ENCODE data around the gene GRK4. TPM values are rescaled to one million over a fixed set of nuclear protein-coding genes. Genes with fewer than 3 reads are reported as not detected.
A peak's percentile ranks its signal among the peaks of the same experiment; 100 is the strongest.

GRK4 gene
- total and polyA plus RNA-seq, 2 donors (not counting 1 experiment from before 2014, with no cell fraction given): 0.73 to 2.3 TPM

GRCh38 chr4:3079694-3080123 lies 116.3 kb downstream of the GRK4 start:
- Mint-ChIP-seq H3K9me3 (ENCODE audit: insufficient read depth) (no peaks in the 10 kb centered on the region), H3K27ac (peak overlapping the region; percentile 92), H3K4me3 (peak overlapping the region; percentile 74), H3K27me3 (no peaks in the 10 kb centered on the region), H3K4me1 (peaks cover 65% of the 10 kb centered on the region)
- peaks cover 62% of the 10 kb centered on the region for H4K20me1 ChIP-seq (ENCODE audit: control insufficient read depth, insufficient read depth, low read length, poor library complexity, severe bottlenecking)
- peaks cover 86% of the 10 kb centered on the region for H3K79me2 ChIP-seq (ENCODE audit: control insufficient read depth, insufficient read depth, low read length)
- H3K4me2 ChIP-seq (replicated peaks; ENCODE audit: low read depth, low read length, poor library complexity, severe bottlenecking): peak overlapping the region; percentile 31
- peaks cover 0 to 1% of the 10 kb centered on the region in 2 experiments for H3K36me3 ChIP-seq (replicated peaks in 1 of 2; ENCODE audit: control extremely low read depth in 1 of 2, control insufficient read depth in 1 of 2, extremely low read depth in 1 of 2, insufficient read depth in 2 of 2, low read length in 1 of 2)
- H3K27ac ChIP-seq (ENCODE audit: low read length in 2 of 2): peak overlapping the region; percentile 1 to 71
- no peak for TF ChIP-seq EZH2 (IDR thresholded peaks at IDR 0.05; ENCODE audit: borderline replicate concordance, insufficient read depth, low read depth, low read length, poor library complexity, severe bottlenecking)
- TF ChIP-seq, protein P1, sequence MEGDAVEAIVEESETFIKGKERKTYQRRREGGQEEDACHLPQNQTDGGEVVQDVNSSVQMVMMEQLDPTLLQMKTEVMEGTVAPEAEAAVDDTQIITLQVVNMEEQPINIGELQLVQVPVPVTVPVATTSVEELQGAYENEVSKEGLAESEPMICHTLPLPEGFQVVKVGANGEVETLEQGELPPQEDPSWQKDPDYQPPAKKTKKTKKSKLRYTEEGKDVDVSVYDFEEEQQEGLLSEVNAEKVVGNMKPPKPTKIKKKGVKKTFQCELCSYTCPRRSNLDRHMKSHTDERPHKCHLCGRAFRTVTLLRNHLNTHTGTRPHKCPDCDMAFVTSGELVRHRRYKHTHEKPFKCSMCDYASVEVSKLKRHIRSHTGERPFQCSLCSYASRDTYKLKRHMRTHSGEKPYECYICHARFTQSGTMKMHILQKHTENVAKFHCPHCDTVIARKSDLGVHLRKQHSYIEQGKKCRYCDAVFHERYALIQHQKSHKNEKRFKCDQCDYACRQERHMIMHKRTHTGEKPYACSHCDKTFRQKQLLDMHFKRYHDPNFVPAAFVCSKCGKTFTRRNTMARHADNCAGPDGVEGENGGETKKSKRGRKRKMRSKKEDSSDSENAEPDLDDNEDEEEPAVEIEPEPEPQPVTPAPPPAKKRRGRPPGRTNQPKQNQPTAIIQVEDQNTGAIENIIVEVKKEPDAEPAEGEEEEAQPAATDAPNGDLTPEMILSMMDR (IDR thresholded peaks at IDR 0.05): no peak
- intact Hi-C loops (cut with micrococcal nuclease): loop anchor here (2.0 to 10.0 kb wide), 2 partner anchors 27 to 1495 kb away; no protein-coding TSS in a partner anchor
- ChIA-PET POLR2A (no interaction called here), CTCF (interaction anchor here (0.7 to 0.8 kb wide), 2 partner anchors 42 to 292 kb away, joined by 3 read pairs; no protein-coding TSS in a partner anchor)
- no peaks in the 10 kb centered on the region for H3K9me3 ChIP-seq (ENCODE audit: control extremely low read depth in 1 of 3, control insufficient read depth in 2 of 3, insufficient read depth in 1 of 3, low read length in 2 of 3)
- no peaks in the 10 kb centered on the region for H3K27me3 ChIP-seq (replicated peaks in 1 of 4; ENCODE audit: control extremely low read depth in 1 of 4, control insufficient read depth in 3 of 4, insufficient read depth in 4 of 4, low read length in 3 of 4)
- peak; percentile 74 for DNase-seq
- H3K4me1 ChIP-seq (ENCODE audit: control insufficient read depth in 2 of 2, insufficient read depth in 2 of 2, low read length in 2 of 2): peaks cover 52 to 55% of the 10 kb centered on the region in 2 donors
- 9% methylated on average over 6 of the region's 6 CpGs for WGBS (ENCODE audit: insufficient coverage)
- ATAC-seq (ENCODE audit: low read depth): peak; percentile 53
- no peak overlapping the region for H2AFZ ChIP-seq (ENCODE audit: insufficient read depth, low read depth, low read length, poor library complexity, severe bottlenecking)
- H3K4me3 ChIP-seq (ENCODE audit: control extremely low read depth in 1 of 5, extremely low read depth in 1 of 5, insufficient read depth in 1 of 5, low read depth in 2 of 5, low read length in 4 of 5): no peak overlapping the region
- no peak overlapping the region for H3K9ac ChIP-seq (ENCODE audit: low read length)

DNA sequence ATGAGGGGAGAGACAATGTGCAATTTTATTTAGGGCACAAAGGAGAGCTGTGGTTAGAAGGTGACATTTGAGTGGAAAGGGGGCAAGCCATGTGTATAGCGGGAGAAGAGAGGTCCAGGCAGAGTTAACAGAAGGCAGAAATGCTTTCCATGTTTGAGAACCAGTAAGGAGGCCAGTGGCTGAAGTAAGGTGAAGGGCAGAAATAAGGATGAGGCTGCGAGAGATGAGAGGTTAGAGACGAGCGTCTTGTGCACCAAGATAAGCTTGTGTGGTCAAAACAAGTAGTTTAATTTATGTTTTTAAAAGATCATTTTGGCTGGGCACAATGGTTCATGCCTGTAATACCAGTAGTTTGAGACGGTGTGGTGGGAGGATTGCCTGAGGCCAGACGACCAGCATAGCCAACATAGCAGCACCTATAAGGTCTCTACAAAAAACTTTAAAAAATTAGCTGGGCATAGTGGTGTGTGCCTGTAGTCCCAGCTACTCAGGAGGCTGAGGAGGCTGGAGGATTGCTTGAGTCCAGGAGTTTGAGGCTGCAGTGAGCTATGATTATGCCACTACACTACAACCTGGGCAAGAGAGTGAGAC lies 119.6 kb downstream of the GRK4 start:
- Histone ChIP-seq H3K9ac (ENCODE audit: low read length) (no peak overlapping the region), H3K9me3 (ENCODE audit: control extremely low read depth in 1 of 3, control insufficient read depth in 2 of 3, insufficient read depth in 1 of 3, low read length in 2 of 3) (no peaks in the 10 kb centered on the region), H3K4me2 (replicated peaks; ENCODE audit: low read depth, low read length, poor library complexity, severe bottlenecking) (no peak overlapping the region), H4K20me1 (ENCODE audit: control insufficient read depth, insufficient read depth, low read length, poor library complexity, severe bottlenecking) (peaks cover 71% of the 10 kb centered on the region), H3K27ac (ENCODE audit: low read length in 2 of 2) (no peak overlapping the region), H3K79me2 (ENCODE audit: control insufficient read depth, insufficient read depth, low read length) (peaks cover 95% of the 10 kb centered on the region), H3K27me3 (replicated peaks in 1 of 4; ENCODE audit: control extremely low read depth in 1 of 4, control insufficient read depth in 3 of 4, insufficient read depth in 4 of 4, low read length in 3 of 4) (no peaks in the 10 kb centered on the region), H3K4me3 (ENCODE audit: control extremely low read depth in 1 of 5, extremely low read depth in 1 of 5, insufficient read depth in 1 of 5, low read depth in 2 of 5, low read length in 4 of 5) (no peak overlapping the region), H2AFZ (ENCODE audit: insufficient read depth, low read depth, low read length, poor library complexity, severe bottlenecking) (no peak overlapping the region), H3K4me1 (ENCODE audit: control insufficient read depth in 2 of 2, insufficient read depth in 2 of 2, low read length in 2 of 2) (peaks cover 26 to 38% of the 10 kb centered on the region in 2 donors), H3K36me3 (replicated peaks in 1 of 2; ENCODE audit: control extremely low read depth in 1 of 2, control insufficient read depth in 1 of 2, extremely low read depth in 1 of 2, insufficient read depth in 2 of 2, low read length in 1 of 2) (peaks cover 4 to 6% of the 10 kb centered on the region in 2 experiments)
- Mint-ChIP-seq H3K9me3 (ENCODE audit: insufficient read depth) (no peaks in the 10 kb centered on the region), H3K27ac (no peak overlapping the region), H3K27me3 (no peaks in the 10 kb centered on the region), H3K4me1 (peaks cover 58% of the 10 kb centered on the region), H3K4me3 (no peak overlapping the region)
- DNase-seq: no peak
- WGBS (ENCODE audit: insufficient coverage): 88% methylated on average over 4 of the region's 6 CpGs
- no peak for ATAC-seq (ENCODE audit: low read depth)
- intact Hi-C loops (cut with micrococcal nuclease): no loop called here
- POLR2A ChIA-PET: no interaction called here
- CTCF ChIA-PET: interaction anchor here (0.6 to 1.4 kb wide), 3 partner anchors 15 to 874 kb away, joined by 3 read pairs; no protein-coding TSS in a partner anchor
- TF ChIP-seq, protein P1 (IDR thresholded peaks at IDR 0.05): no peak
- TF ChIP-seq EZH2 (IDR thresholded peaks at IDR 0.05; ENCODE audit: borderline replicate concordance, insufficient read depth, low read depth, low read length, poor library complexity, severe bottlenecking): no peak
